Measurements from ENCODE around the gene SIX2.
"Not testable (repeated sequence)": the region's sequence is repeated elsewhere in the genome, so short reads cannot be mapped to it uniquely, and the experiment has no call there.

DNA sequence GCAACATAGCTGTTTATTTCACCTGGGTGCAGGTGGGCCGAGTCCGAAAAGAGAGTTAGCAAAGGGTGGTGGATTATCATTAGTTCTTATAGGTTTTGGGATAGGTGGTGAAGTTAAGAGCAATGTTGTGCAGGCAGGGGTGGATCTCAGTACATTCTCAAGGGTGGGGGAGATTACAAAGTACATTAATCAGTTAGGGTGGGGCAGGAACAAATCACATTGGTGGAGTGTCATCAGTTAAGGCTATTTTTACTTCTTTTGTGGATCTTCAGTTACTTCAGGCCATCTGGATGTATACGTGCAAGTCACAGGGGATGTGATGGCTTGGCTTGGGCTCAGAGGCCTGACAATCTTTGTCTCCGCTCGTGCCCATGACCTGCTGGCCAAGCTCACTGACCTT, 30.6 kb upstream of the SIX2 start:
- not testable (repeated sequence) for TF ChIP-seq CTCF (IDR thresholded peaks at IDR 0.05; ENCODE audit: insufficient read depth, low read depth, low read length); EZH2 (IDR thresholded peaks at IDR 0.05; ENCODE audit: insufficient read depth, low read length)
